HCT116 (cell line): ENCODE data around the gene SDK2.

Experiments
- CEBPB ChIP-seq: IDR thresholded peaks from 2 replicates; pipeline ENCODE4 v1.6.1; 2012; ENCODE audit warnings: low read depth
- EGR1 ChIP-seq: IDR thresholded peaks from 2 replicates; pipeline ENCODE4 v1.6.1; 2012; ENCODE audit warnings: low read depth
- ELF1 ChIP-seq: IDR thresholded peaks from 2 replicates; pipeline ENCODE4 v1.6.1; 2012; ENCODE audit warnings: low read depth, borderline replicate concordance
- EZH2 ChIP-seq: fragments of 200-600 bp; sonication (generic); IDR thresholded peaks from 2 replicates; pipeline ENCODE4 v1.6.1; 2017; ENCODE audit warnings: antibody characterized with exemption, mixed run types
- EZH2phosphoT487 ChIP-seq: fragments of 200-600 bp; IDR thresholded peaks from 2 replicates; pipeline ENCODE4 v1.6.1; 2018; ENCODE audit warnings: antibody characterized with exemption, borderline replicate concordance
- MAX ChIP-seq: IDR thresholded peaks from 2 replicates; pipeline ENCODE4 v1.6.1; 2012
- POLR2A ChIP-seq: IDR thresholded peaks from 2 replicates; pipeline ENCODE4 v1.7.0; 2011; ENCODE audit warnings: borderline replicate concordance; ENCODE audit not compliant: insufficient read depth, insufficient read length; ENCODE audit errors: extremely low read depth
- POLR2AphosphoS5 ChIP-seq: IDR thresholded peaks from 2 replicates; pipeline ENCODE4 v1.6.1; 2011; ENCODE audit warnings: mild to moderate bottlenecking, low read depth, low read length, moderate library complexity
- REST ChIP-seq: IDR thresholded peaks from 2 replicates; pipeline ENCODE4 v1.6.1; 2012; ENCODE audit warnings: low read depth
- SP1 ChIP-seq: IDR thresholded peaks from 2 replicates; pipeline ENCODE4 v1.6.1; 2012; ENCODE audit warnings: low read depth
- TF ChIP-seq, protein P1 (sequence below), 3 experiments: fragments of 200-600 bp in 1 of 3; sonication (generic) in 1 of 3; IDR thresholded peaks in 2 of 3; conservative IDR thresholded peaks in 1 of 3; 2 replicates each; pipeline ENCODE4 v1.5.1; 2012 to 2017; ENCODE audit warnings: low read depth in 2 of 3, low read length in 2 of 3, antibody characterized with exemption in 1 of 3, borderline replicate concordance in 1 of 3, control low read depth in 1 of 3, mild to moderate bottlenecking in 1 of 3, mixed read lengths in 1 of 3, mixed run types in 1 of 3, moderate library complexity in 1 of 3; ENCODE audit not compliant: insufficient read depth in 1 of 3

DNA sequence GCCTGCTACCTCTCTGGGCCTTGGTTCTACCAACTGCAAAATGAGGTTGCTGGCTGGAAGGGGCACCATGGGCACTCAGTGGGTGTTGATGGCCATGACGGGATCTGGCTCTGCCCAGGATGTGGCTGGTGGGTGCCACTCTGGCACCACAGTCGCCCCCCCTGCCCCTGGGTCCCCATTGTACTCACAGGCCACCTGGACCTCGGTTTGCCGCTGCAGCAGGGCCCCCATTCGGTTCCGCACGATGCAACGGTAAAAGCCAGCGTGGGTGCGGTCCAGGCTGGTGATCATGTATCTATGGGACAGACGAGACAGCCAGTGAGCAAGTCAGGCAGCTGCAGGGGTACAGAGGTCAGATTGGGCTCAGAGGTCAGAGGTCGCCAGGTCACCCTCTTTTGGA lies 172.3 kb downstream of the SDK2 start:
- TF ChIP-seq, protein P1, sequence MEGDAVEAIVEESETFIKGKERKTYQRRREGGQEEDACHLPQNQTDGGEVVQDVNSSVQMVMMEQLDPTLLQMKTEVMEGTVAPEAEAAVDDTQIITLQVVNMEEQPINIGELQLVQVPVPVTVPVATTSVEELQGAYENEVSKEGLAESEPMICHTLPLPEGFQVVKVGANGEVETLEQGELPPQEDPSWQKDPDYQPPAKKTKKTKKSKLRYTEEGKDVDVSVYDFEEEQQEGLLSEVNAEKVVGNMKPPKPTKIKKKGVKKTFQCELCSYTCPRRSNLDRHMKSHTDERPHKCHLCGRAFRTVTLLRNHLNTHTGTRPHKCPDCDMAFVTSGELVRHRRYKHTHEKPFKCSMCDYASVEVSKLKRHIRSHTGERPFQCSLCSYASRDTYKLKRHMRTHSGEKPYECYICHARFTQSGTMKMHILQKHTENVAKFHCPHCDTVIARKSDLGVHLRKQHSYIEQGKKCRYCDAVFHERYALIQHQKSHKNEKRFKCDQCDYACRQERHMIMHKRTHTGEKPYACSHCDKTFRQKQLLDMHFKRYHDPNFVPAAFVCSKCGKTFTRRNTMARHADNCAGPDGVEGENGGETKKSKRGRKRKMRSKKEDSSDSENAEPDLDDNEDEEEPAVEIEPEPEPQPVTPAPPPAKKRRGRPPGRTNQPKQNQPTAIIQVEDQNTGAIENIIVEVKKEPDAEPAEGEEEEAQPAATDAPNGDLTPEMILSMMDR (IDR thresholded peaks at IDR 0.05 in 2 of 3, conservative IDR thresholded peaks at IDR 0.05 in 1 of 3; ENCODE audit: borderline replicate concordance in 1 of 3, insufficient read depth in 1 of 3, low read depth in 2 of 3, low read length in 2 of 3) = no peak
- no peak for TF ChIP-seq POLR2A
- no peak for TF ChIP-seq REST
- TF ChIP-seq EZH2 = no peak
- no peak for TF ChIP-seq CEBPB
- TF ChIP-seq MAX = no peak
- TF ChIP-seq EZH2phosphoT487 = no peak
- TF ChIP-seq SP1 = no peak
- TF ChIP-seq POLR2AphosphoS5 = no peak
- TF ChIP-seq ELF1 = no peak
- no peak for TF ChIP-seq EGR1
